ENCODE data around the gene CFAP300. TPM values are rescaled to one million over a fixed set of nuclear protein-coding genes. Genes with fewer than 3 reads are reported as not detected.

CFAP300 gene
- total RNA-seq, 1 experiment from 2014 or later, result 2.2 TPM

GRCh38 chr11:102010776-102011494, 36.3 kb upstream of the CFAP300 start:
- Mint-ChIP-seq H3K4me1 (ENCODE audit: low read depth, unreplicated experiment) (peaks cover 51% of the 10 kb centered on the region), H3K4me3 (ENCODE audit: unreplicated experiment) (peak overlapping the region; percentile 68), H3K36me3 (ENCODE audit: insufficient read depth, unreplicated experiment) (no peaks in the 10 kb centered on the region), H3K9me3 (ENCODE audit: unreplicated experiment) (peaks cover 7% of the 10 kb centered on the region), H3K27me3 (ENCODE audit: insufficient read depth, unreplicated experiment) (no peaks in the 10 kb centered on the region), H3K27ac (ENCODE audit: unreplicated experiment) (peak overlapping the region; percentile 95)
- Histone ChIP-seq H3K4me3 (ENCODE audit: low read depth, low read length) (no peak overlapping the region), H3K9me3 (no peaks in the 10 kb centered on the region), H3K36me3 (ENCODE audit: control insufficient read depth, insufficient read depth, low read length) (no peaks in the 10 kb centered on the region), H3K4me1 (peaks cover 57% of the 10 kb centered on the region), H3K27me3 (replicated peaks; ENCODE audit: control insufficient read depth, insufficient read depth, low read length) (no peaks in the 10 kb centered on the region)
- ChIA-PET POLR2A (interaction anchor here (0.6 to 0.7 kb wide), 2 partner anchors 46 to 100 kb away, joined by 3 to 4 read pairs; partner anchors contain the start of gene YAP1), CTCF (interaction anchor here (0.7 to 1.2 kb wide), 6 partner anchors 15 to 571 kb away, joined by 3 to 6 read pairs (median 4); partner anchors contain the start of gene CEP126)
- intact Hi-C loops (cut with micrococcal nuclease; ENCODE audit: unreplicated experiment), result loop anchor here (1.0 kb wide), 8 partner anchors 36 to 257 kb away; partner anchors contain the start of genes CEP126, CFAP300 and YAP1
- TF ChIP-seq CTCF (IDR thresholded peaks at IDR 0.05; ENCODE audit: insufficient read depth in 1 of 2, low read depth in 1 of 2, low read length in 1 of 2, severe bottlenecking in 1 of 2, unreplicated experiment in 1 of 2), result no peak
- TSS peak; percentile 65 for BruUV-seq (replicated peaks)
- peak; percentile 94 to 97 for DNase-seq

GRCh38 chr11:102012946-102013345, 34.3 kb upstream of the CFAP300 start:
- CTCF ChIA-PET, result interaction anchor here (0.8 kb wide), 1 partner anchor 256 kb away, joined by 4 read pairs; no protein-coding TSS in a partner anchor
- no peak for TF ChIP-seq CTCF (IDR thresholded peaks at IDR 0.05; ENCODE audit: insufficient read depth in 1 of 2, low read depth in 1 of 2, low read length in 1 of 2, severe bottlenecking in 1 of 2, unreplicated experiment in 1 of 2)
- Histone ChIP-seq H3K36me3 (ENCODE audit: control insufficient read depth, insufficient read depth, low read length) (no peaks in the 10 kb centered on the region), H3K27me3 (replicated peaks; ENCODE audit: control insufficient read depth, insufficient read depth, low read length) (no peaks in the 10 kb centered on the region), H3K4me1 (peaks cover 42% of the 10 kb centered on the region), H3K4me3 (ENCODE audit: low read depth, low read length) (no peak overlapping the region), H3K9me3 (no peaks in the 10 kb centered on the region)
- Mint-ChIP-seq H3K27me3 (ENCODE audit: insufficient read depth, unreplicated experiment) (no peaks in the 10 kb centered on the region), H3K27ac (ENCODE audit: unreplicated experiment) (peak overlapping the region; percentile 79), H3K4me3 (ENCODE audit: unreplicated experiment) (no peak overlapping the region), H3K9me3 (ENCODE audit: unreplicated experiment) (peaks cover 7% of the 10 kb centered on the region), H3K4me1 (ENCODE audit: low read depth, unreplicated experiment) (peaks cover 41% of the 10 kb centered on the region), H3K36me3 (ENCODE audit: insufficient read depth, unreplicated experiment) (no peaks in the 10 kb centered on the region)
- intact Hi-C loops (cut with micrococcal nuclease; ENCODE audit: unreplicated experiment), result no loop called here
- DNase-seq, result peak in 1 of 2 experiments; percentile 53
- BruUV-seq (replicated peaks), result no TSS peak
- POLR2A ChIA-PET, result no interaction called here

- POLR2A ChIA-PET, result no interaction called here
- no TSS peak for BruUV-seq (replicated peaks)
- Histone ChIP-seq H3K36me3 (ENCODE audit: control insufficient read depth, insufficient read depth, low read length) (no peaks in the 10 kb centered on the region), H3K27me3 (replicated peaks; ENCODE audit: control insufficient read depth, insufficient read depth, low read length) (no peaks in the 10 kb centered on the region), H3K9me3 (no peaks in the 10 kb centered on the region), H3K4me1 (peaks cover 33% of the 10 kb centered on the region), H3K4me3 (ENCODE audit: low read depth, low read length) (no peak overlapping the region)
- Mint-ChIP-seq H3K4me3 (ENCODE audit: unreplicated experiment) (no peak overlapping the region), H3K27me3 (ENCODE audit: insufficient read depth, unreplicated experiment) (no peaks in the 10 kb centered on the region), H3K4me1 (ENCODE audit: low read depth, unreplicated experiment) (peaks cover 38% of the 10 kb centered on the region), H3K27ac (ENCODE audit: unreplicated experiment) (peak overlapping the region; percentile 25), H3K36me3 (ENCODE audit: insufficient read depth, unreplicated experiment) (no peaks in the 10 kb centered on the region), H3K9me3 (ENCODE audit: unreplicated experiment) (peaks cover 7% of the 10 kb centered on the region)
- CTCF ChIA-PET, result no interaction called here
- DNase-seq, result peak in 1 of 2 experiments; percentile 58
- intact Hi-C loops (cut with micrococcal nuclease; ENCODE audit: unreplicated experiment), result no loop called here
- no peak for TF ChIP-seq CTCF (IDR thresholded peaks at IDR 0.05; ENCODE audit: insufficient read depth in 1 of 2, low read depth in 1 of 2, low read length in 1 of 2, severe bottlenecking in 1 of 2, unreplicated experiment in 1 of 2)
Measured at GRCh38 chr11:102014756-102015155, 32.5 kb upstream of the CFAP300 start.
